NCI-H128 (cell line): ENCODE measurements around the gene SUCLG1.

Experiments used
- DNase-seq: peaks from one replicate; lab custom pipeline; 2025; ENCODE audit not compliant: unreplicated experiment; lab: John Stamatoyannopoulos, UW

The SUCLG1 gene

DNA sequence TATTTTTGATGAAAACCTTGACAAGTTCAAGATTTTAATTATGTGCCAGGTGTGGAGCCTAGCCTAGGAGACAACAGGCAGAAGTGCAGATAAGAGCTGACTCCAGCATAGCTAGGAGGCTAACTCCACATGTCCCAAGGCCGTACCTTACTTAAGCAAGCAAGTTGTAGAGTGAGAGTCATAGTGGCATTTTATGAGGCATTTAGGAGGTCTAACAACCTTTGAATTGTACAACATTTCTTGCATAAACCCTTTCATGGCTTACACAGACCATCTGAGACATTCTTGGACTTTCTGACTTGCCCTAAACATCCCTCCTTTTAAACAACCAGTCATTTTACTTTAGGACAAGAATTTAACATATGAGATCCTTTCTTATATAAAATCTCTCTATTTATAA lies 8.3 kb upstream of the SUCLG1 start:
- no peak for DNase-seq

- DNase-seq, result no peak
These were observed 2.2 kb upstream of the SUCLG1 start for GRCh38 chr2:84461310-84461709.

DNA sequence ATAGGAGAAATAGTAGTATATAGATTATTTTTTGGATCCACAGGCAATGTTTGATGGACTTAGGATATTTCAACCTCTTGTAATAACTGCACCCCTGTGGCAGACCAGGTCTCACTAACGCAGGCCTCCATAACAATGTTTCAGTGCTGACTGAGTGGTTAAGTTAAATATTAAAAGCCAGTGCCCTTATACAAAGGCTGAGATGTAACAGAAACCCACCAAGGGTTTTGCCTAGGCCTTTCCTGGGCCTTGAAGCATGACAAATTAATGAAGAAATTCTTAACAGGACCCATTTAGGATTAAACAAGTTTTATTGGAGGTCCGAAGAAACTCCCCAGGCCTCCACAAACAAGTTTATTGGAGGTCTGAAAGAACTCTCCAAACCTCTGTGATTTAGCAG lies 1.6 kb upstream of the SUCLG1 start:
- DNase-seq, result no peak

DNA sequence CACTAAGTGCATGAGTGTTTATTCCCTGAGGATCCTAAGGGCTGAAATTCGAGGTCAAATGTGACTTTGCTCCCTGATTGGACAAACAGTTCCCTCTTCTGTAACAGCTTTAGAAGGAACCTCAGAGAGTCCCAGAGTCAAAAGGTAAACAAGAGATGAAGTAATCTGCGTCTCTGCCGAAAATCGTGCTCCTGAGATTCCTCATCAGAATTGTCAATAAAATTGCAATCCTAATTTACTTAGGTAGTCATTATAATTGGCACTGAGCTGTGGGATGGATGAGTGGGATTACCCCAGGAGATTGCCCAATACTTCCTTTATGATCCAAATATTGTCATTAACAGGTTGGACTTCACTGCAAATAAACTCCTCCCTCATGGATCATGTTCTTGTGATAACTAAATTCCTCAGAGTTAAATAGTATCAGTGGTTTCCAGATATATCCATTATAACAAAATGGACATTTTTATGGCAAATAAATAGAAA lies 907 bp upstream of the SUCLG1 start:
- DNase-seq, result no peak

DNA sequence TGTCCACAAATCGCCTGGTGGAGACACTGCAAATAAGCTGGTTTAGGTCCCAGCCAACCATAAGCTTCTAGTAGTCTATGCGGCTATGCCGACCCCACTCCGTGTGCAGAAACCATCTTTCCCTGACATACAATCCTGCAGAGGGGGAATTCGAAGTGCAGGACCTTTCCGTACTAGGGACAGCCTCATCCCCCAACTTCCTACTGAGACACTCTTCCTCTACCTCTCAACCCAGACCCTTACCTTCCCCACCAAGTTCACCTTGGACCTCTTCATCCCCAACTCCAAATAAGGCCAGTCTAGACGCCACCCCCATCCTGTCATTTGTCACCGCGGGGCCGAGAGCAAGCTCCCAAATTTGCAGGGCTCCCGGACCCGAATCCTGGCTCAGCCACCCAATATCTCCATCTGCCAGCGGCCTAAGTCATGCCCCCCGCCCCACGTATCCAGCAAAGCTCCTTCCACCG lies 496 bp downstream of the SUCLG1 start:
- no peak for DNase-seq

DNA sequence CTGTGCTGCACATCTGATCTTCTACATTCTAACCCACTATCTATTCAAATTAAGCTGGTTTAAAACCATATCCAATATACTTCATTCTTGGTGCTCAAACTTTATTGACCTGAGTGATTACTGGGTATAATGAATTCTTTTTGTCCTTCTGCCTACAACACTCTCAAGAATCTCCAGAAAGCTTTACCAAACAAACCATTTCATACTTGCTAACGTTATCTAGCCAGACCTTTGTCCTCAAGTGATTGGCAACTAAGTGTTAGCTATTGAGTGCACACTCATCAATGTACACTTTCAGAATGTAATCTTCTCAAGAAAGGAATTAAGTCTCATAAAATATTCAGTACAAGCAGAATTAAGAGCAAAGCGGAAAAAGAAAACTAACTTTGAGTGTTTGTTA lies 1.4 kb downstream of the SUCLG1 start:
- DNase-seq, result no peak

DNA sequence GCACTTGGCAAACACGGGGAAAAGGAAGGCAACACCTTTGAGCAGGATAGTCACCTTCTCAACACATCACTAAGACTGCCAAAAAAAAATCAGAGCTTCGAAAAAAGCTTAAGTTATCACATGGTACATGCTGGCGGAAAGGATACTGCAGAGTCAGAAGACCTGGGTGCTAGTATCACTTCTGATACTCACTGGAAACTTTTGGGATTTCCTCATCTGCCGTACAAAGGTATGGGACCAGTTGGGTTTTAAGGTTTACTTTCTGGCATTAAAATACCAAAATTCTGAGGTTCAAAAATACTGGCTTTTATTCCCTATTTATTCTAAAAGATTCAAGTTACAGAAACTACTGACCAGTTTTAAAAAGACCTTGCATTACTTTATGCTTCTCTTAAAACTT lies 2.9 kb downstream of the SUCLG1 start:
- DNase-seq, result no peak

DNA sequence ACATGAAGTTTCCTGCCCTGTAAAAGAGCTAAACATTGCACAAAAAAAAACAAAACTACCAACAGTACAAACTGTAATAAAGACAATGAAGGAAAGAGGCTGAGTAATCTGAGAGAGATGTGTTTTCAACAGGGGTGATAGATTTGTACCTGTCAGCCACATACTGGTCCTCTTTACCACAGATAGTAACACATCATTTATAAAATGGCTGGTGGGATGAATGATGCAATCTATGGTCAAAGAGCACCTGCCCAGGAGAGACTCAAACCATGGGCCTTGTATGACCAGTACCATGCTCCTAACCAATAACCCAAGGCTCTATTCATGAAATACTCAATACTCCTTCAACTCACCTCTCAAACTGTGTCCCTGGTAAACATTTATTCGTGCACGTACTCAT lies 4.5 kb downstream of the SUCLG1 start:
- DNase-seq, result no peak

- DNase-seq, result no peak
These were observed 6.5 kb downstream of the SUCLG1 start for GRCh38 chr2:84452624-84453023.

GRCh38 chr2:84451579-84451978 lies 7.5 kb downstream of the SUCLG1 start:
- no peak for DNase-seq

DNA sequence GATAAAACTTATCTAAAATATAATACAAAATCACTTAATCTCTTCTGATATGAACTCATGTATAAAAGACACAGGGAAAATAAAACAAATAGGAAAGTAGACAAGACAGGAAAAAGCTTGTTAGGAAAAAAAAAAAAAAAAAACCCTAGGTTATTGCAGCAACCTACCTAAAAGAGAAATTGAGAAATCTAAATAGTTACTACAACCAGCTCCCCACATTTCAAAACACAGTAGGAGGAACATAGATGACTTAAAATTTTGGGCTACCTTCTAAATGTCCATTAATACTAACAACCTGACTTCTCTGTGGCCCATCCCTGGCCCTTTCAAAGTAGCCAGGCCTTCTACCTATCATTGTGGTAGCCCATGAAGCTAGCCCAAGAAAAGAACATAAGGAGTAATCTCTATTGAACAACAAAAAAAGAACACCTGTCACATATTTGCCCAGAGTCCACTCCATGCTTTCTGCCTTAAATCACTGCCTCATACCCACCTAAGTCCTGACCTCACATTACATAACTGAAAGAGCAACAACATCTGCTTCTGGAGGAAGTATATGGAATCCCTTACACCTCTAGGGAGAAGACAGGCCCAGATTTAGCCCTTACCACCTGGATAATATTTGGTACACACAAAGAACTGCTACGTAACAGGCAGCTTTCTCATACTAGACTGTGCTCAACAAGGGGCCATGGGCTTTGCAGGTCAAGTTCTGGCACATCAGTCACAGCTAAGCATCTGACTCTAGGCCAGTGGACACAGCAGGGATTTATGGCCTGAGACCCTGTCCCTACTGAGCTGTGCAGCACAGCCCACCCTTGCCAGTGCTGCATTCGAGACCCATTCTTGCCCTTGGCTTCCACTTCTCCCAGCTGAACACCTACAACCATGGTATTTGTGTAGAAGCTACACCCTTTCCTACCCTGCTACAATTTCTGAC lies 8.5 kb downstream of the SUCLG1 start:
- no peak for DNase-seq

DNA sequence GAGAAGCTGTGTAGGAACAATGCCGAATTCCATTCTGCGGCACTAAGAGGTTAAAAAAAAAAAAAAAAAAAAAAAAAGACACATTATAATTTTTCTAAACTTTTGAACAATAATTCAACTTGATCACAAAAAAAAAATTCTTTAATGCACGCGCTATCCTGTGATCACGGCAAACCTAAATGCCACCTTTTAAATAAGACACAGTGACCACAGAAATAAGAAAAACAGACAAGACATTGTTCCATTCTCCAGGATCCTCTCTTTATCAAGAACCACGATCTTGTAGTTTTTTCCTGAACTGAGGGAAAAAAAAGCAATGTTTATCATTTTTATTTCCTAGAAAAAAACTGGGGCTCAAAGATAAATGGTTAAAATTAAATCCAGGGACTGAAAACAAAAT lies 9.4 kb downstream of the SUCLG1 start:
- no peak for DNase-seq

GRCh38 chr2:84449055-84449454 lies 10.0 kb downstream of the SUCLG1 start:
- DNase-seq, result no peak

- no peak for DNase-seq
These were observed 15.6 kb downstream of the SUCLG1 start for GRCh38 chr2:84443477-84443876.

DNA sequence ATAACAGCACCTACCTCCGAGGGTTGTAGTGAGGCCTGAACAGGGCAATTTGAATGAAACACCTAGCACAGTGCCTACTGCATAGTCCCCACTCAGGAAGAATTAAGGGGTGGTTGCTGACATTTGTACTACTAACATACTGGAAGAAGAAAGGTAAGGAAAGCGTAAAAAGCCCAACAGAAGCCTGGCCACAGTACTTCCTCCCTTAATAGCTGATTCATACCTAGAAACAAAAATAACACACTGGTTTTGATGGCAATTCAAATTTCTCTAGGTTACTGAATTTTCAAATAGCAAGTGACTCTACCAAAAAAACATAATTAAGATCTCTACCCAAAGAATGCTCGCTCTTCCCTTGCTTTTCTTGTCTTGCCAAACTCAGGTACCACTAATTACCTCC lies 16.2 kb downstream of the SUCLG1 start:
- DNase-seq, result no peak

- no peak for DNase-seq
These were observed 17.6 kb downstream of the SUCLG1 start for GRCh38 chr2:84441505-84441904.

DNA sequence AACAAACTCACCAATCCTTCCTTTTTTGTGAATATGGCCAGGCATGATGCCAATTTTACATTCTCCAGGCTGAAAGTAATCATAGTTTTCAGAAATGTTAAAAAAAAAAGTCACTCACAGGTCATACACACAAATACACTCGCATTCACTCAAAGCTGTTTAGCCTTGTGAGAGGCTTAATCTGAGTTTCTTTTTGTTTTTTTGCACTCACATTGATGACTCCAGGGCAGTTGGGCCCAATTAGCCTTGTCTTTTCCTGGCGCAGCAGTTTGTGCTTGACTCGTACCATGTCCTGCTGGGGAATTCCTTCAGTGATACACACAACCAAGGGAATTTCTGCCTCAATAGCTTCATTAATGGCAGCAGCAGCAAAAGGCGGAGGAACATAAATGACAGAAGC lies 18.0 kb downstream of the SUCLG1 start:
- DNase-seq, result no peak

- DNase-seq, result no peak
These were observed 23.6 kb downstream of the SUCLG1 start for GRCh38 chr2:84435345-84436025.

- no peak for DNase-seq
These were observed 29.8 kb downstream of the SUCLG1 start for GRCh38 chr2:84429328-84429727.

DNA sequence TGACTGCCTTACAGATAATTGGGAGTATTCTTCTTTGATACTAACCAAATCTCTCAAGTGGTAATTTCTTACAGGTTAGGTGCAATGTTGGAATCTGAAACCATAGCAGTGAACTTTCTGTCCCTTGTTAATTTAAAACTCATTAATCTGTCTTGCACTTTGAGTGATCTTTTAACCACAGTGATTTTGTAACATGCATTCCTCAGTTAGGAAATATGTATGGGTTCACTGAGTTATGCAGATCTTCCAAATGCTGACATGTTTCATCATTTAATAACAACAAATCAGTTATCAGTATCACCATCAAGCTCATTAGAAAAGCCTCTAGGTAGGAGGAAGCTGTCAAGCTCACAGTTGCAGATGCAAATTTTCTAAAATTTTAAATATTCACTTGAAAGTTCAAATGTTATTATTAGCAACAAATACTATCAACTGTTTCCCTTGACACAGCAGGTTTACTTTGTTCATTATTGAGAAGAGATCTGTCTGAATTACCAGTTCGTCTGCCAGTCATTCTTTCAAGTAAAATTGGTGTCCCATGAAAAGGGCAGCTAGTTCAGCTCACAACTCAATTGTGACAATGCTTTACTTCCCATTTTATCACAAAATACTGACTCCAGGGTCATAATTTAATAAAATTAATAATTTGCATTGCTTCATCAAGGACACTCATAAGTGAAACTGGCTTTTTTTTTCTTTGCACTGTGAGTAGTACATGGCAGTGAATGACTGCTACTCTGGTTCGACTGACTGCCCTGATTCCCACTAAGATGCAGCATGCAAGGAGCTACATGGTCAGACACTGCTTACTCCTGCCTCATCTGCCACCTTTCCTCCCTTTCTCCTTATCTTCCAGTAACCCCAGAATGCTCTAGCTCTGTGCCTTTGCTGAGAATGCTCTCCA lies 31.6 kb downstream of the SUCLG1 start:
- no peak for DNase-seq

DNA sequence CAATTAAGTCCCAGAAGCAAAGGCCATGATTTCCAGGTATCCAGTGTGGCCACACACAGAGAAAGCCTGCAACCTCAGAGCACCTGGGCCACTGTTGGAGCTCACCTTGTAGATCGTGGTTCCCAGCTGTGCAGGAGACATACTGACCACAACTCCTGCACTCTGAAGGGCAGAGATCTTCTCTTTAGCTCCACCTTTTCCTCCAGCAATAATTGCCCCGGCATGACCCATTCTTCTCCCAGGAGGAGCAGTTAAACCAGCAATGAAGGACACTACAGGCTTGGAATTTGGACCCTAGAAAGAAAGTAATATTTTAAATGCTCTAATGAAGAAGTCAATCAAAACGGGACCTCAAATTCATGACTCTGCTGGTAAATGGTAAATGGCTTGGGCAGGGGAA lies 33.8 kb downstream of the SUCLG1 start:
- no peak for DNase-seq
